GM12872 (cell line): ENCODE results near the gene MUC6.

ENCODE experiments used
- TF ChIP-seq, protein P1 (sequence below): IDR thresholded peaks from 3 replicates; pipeline ENCODE4 v1.5.1; 2011; ENCODE audit warnings: low read depth, mild to moderate bottlenecking, low read length, moderate library complexity; ENCODE audit not compliant: insufficient read depth

MUC6 gene

DNA sequence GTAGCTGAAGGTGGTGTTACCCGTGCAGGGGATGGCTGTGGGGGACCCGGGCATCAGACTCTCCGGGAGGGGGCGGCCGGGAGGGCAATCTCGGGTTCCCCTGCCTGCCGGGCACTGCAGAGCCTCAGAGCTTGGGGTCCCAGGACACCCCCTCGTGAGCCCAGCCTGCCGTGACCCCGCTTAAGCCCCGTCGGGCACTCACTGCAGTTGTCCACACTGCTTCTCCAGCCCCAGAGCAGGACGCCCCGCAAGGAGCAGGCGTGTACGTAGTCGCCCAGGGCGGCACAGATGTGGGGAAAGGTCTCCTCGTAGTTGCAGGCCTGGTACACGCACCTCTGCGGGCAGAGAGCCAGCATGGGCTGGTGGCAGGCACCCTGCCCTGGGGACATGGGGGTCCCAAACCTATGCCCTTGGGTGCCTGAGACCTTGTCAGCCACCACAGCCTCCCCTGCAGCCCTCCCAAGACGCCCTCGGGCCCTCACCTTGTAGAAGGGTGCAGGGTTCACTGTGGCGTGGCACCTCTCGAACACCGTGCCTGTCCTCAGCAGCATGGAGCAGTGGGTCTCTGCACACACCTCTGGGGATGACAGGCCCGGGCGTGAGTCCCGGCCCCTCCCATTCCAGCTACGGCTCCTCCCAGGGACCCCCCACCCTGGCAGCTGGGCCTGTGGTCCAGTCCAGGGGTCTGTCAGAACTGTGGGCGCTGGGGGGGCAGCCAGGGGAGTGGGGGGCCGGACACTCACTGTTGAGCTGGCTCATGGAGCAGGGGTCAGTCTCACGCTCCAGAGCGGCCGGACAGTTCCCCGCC is 8.8 kb downstream of the MUC6 start:
- TF ChIP-seq, protein P1, sequence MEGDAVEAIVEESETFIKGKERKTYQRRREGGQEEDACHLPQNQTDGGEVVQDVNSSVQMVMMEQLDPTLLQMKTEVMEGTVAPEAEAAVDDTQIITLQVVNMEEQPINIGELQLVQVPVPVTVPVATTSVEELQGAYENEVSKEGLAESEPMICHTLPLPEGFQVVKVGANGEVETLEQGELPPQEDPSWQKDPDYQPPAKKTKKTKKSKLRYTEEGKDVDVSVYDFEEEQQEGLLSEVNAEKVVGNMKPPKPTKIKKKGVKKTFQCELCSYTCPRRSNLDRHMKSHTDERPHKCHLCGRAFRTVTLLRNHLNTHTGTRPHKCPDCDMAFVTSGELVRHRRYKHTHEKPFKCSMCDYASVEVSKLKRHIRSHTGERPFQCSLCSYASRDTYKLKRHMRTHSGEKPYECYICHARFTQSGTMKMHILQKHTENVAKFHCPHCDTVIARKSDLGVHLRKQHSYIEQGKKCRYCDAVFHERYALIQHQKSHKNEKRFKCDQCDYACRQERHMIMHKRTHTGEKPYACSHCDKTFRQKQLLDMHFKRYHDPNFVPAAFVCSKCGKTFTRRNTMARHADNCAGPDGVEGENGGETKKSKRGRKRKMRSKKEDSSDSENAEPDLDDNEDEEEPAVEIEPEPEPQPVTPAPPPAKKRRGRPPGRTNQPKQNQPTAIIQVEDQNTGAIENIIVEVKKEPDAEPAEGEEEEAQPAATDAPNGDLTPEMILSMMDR: no peak

DNA sequence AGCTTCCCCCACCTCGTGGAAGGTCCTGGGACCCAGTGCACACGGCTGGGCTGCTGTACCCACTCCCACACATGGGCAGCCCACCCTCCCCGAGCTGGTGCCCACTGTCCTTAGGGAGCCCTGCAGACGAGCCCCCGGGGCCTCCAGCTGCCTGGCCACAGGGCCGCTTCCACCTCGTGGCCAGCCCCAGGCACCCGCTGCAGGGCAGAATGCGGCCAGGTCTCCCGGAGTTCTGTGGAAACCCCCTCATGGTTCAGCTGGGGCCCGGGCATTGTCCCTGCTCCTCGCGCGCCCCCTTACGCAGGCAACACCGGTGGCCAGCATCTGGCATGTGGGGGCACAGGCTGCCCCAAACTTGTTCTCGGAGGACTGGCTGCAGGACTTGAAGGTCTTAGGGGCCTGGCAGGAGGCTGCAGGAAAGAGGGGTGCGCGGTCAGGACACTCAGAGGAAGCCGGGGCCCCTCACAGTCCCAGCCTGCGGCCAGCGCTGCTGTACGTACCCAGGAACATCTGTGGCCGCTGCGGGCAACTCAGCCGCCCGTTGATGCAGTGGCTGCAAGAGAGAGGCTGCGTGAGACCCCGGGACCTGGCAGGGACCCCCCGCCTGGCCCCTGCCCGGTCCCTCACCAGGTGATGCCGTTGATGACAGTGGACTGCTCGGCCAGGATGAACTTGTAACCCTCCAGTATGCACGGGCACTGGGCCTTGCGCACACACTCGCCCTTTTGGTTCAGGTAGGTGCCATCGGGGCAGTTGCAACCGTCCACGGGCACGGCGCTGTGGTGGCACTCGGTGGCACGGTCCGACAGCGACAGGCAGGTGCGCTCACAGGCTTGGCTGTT is 9.7 kb downstream of the MUC6 start:
- TF ChIP-seq, protein P1: no peak

DNA sequence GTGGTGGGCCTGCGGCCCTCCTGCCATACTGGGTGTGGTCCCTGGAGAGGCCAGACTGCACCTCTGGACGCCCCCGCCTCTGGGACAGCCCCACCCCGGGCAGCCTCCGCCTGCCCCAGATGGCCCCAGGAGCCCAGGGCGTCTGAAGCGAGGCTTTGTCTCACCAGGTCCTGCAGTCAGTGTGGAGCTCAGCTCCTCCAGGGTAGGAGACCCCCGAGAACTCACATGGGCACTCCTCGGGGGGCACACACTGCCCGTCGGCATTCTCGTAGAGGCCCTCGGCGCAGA is 10.4 kb downstream of the MUC6 start:
- TF ChIP-seq, protein P1: no peak

DNA sequence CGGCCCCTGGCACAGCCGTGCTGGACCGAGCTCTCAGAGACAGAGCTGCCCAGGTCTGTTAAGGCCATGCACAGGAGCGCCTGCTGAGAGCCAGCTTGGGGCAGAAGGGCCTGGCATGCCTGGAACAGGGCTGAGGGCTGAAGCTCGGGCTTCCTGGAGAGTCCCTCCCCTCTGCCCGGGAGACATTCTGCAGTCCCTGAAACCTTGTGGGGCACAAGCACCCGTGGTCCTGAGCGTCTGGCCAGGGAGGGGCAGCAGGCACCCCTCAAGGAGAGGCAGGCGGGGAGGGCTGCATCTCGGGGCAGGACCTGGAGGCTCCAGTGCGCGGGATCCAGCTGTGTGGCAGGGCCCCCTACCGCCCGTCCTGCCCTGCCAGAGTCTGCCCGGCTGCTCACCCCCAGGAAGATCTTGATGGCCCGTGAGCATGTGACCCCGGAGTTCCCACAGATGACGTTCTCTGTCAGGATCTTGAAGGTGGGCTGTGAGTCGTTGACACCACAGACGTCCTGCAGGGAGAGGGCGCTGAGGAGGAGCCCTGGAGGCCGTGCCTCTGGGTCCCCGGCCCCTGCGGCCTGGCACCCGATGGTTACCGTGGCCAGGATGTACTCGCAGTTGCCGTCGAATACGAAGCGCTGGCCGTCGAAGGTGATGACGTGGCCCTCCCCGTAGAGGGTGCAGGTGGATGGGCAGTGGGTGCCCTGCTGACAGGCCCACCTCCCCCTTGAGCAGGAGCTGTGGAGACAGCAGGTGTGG is 10.9 kb downstream of the MUC6 start:
- TF ChIP-seq, protein P1: no peak

DNA sequence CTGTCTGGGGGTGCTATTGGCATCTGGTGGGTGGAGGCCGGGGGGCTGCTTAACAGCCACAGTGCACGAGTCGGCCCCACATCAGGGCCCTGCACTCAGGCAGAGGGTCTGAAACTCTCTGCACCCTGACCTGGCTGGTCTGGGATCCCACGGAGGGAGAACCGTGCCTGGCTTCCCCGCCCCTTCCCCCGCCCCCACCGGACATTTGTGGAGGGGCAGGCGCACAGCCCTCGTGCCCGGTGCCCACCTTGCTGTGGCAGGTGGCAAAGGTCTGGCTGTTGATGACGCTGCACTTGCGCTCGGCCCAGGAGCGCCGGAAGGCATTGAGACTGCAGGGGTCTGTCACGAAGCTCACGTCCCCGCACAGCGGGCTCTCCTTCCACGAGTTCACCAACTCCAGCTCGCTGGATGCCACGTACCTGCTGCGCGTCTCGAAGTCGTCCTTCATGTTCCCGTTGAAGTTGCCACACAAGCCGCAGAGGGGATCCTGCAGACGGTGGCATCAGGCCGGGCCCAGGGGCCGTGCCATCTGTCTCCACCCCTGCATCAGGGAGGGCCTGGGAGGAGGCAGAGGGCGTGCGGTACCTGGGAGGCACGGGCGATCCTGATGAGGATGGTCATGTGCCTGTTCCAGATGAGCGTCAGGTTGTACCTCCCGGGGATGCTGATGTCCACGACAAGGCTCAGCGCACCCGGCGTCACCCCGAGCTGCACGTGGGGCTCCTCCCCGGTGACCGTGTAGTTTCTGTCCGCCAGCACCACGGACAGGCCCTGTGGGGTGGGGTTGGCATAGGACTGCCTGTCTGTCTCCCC is 11.7 kb downstream of the MUC6 start:
- TF ChIP-seq, protein P1: no peak

DNA sequence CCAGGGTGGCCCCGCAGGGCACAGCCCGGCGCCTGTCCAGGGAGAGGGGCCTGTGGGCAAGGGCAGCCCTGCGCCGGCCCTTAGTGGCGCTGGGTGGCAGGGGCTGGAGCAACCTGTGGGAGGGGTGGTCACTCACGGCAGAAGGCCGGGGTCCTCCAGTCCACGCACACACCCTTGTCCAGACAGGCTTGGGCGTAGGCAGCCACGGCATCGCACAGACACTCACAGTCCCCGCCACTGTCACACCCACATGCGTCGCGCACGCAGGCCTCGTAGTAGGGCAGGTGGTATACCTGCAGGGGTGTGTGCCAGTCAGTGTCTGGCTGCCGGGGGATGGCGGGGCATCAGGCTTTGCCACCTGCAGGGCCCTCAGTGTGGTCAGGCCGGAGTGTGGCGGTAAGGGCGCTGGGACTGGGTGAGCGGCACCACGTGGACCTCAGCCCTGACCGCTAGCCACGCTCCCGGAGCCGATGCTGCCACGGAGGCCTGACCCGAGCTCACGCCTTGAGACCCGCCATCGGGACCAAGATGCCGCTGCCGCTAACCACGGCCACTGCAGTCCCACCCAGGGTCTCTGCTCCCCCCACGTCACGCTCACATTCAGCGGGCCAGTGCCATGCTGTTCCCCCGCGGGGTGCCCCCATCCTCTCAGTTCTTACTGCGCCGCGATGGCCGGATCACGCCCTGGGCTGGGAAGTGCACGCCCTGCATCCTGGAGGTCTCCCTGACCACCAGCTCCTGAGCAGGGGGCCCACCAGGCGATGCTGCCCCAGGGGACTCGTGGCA is 12.5 kb downstream of the MUC6 start:
- TF ChIP-seq, protein P1: no peak
